Prostate gland (tissue), 2 donors: ENCODE data around the gene SLC9A4.

Experiments used
- POLR2A ChIP-seq: fragments of 450-650 bp; IDR thresholded peaks from one replicate; pipeline ENCODE4 v1.6.1; 2016; ENCODE audit warnings: antibody characterized with exemption, mild to moderate bottlenecking
- POLR2AphosphoS5 ChIP-seq: sonication (generic); formaldehyde crosslinking; IDR thresholded peaks from one replicate; pipeline ENCODE4 v1.6.1; 2017; ENCODE audit warnings: antibody characterized with exemption
- TF ChIP-seq, protein P1 (sequence below), 4 experiments: fragments of 200-600 bp in 2 of 4; fragments of 450-650 bp in 2 of 4; sonication (generic) in 2 of 4; IDR thresholded peaks; 1 replicate in 3 of 4; 2 replicates in 1 of 4; pipeline ENCODE4 v1.5.1; 2016 to 2019; ENCODE audit warnings: antibody characterized with exemption in 4 of 4, mild to moderate bottlenecking in 2 of 4, moderate library complexity in 2 of 4

GRCh38 chr2:102439065-102439695 lies 33.8 kb upstream of the SLC9A4 start:
- TF ChIP-seq, protein P1, sequence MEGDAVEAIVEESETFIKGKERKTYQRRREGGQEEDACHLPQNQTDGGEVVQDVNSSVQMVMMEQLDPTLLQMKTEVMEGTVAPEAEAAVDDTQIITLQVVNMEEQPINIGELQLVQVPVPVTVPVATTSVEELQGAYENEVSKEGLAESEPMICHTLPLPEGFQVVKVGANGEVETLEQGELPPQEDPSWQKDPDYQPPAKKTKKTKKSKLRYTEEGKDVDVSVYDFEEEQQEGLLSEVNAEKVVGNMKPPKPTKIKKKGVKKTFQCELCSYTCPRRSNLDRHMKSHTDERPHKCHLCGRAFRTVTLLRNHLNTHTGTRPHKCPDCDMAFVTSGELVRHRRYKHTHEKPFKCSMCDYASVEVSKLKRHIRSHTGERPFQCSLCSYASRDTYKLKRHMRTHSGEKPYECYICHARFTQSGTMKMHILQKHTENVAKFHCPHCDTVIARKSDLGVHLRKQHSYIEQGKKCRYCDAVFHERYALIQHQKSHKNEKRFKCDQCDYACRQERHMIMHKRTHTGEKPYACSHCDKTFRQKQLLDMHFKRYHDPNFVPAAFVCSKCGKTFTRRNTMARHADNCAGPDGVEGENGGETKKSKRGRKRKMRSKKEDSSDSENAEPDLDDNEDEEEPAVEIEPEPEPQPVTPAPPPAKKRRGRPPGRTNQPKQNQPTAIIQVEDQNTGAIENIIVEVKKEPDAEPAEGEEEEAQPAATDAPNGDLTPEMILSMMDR (IDR thresholded peaks at IDR 0.05), result no peak
- TF ChIP-seq POLR2A, result no peak
- no peak for TF ChIP-seq POLR2AphosphoS5
